Spleen (tissue), 11 donors: ENCODE measurements around the gene RASSF3. TPM values are rescaled to one million over a fixed set of nuclear protein-coding genes. Genes with fewer than 3 reads are reported as not detected.

Source experiments
- DNase-seq: peaks from one replicate; pipeline ENCODE4 v3.0.0-alpha.2; 2020
- H3K27ac ChIP-seq, 8 donors: fragments of 200-600 bp; sonication (generic) in 7 of 8; 1 replicate in 4 of 8; 2 replicates in 4 of 8; pipeline versions ENCODE4 v1.5.0 to v1.8.0; 2016 to 2021; ENCODE audit warnings: inconsistent platforms in 4 of 8, mild to moderate bottlenecking in 4 of 8, moderate library complexity in 1 of 8
- H3K27me3 ChIP-seq, 7 donors: fragments of 200-600 bp; sonication (generic) in 6 of 7; replicated peaks in 1 of 7; 1 replicate in 4 of 7; 2 replicates in 3 of 7; pipeline versions ENCODE4 v1.5.0 to v1.8.0; 2016 to 2021; ENCODE audit warnings: inconsistent platforms in 3 of 7, mild to moderate bottlenecking in 1 of 7
- H3K36me3 ChIP-seq, 6 donors: fragments of 200-600 bp; sonication (generic) in 5 of 6; 1 replicate in 4 of 6; 2 replicates in 2 of 6; pipeline versions ENCODE4 v1.5.0 to v1.8.0; 2016 to 2021; ENCODE audit warnings: inconsistent platforms in 2 of 6
- H3K4me1 ChIP-seq, 6 donors: fragments of 200-600 bp; sonication (generic) in 5 of 6; 1 replicate in 3 of 6; 2 replicates in 3 of 6; pipeline versions ENCODE4 v1.5.0 to v1.8.0; 2016 to 2021; ENCODE audit warnings: inconsistent platforms in 3 of 6
- H3K4me3 ChIP-seq, 8 donors: fragments of 200-600 bp; sonication (generic) in 7 of 8; 1 replicate in 4 of 8; 2 replicates in 4 of 8; pipeline versions ENCODE4 v1.5.0 to v1.8.0; 2016 to 2021; ENCODE audit warnings: inconsistent platforms in 4 of 8, mild to moderate bottlenecking in 4 of 8, moderate library complexity in 2 of 8
- H3K9me3 ChIP-seq, 8 donors: fragments of 200-600 bp; sonication (generic) in 7 of 8; 1 replicate in 4 of 8; 2 replicates in 4 of 8; pipeline versions ENCODE4 v1.5.0 to v1.8.0; 2016 to 2021; ENCODE audit warnings: inconsistent platforms in 4 of 8
- CTCF ChIP-seq, 11 experiments: fragments of 200-600 bp in 7 of 11; fragments of 450-650 bp in 4 of 11; sonication (generic) in 4 of 11; IDR thresholded peaks in 8 of 11; conservative IDR thresholded peaks in 3 of 11; 1 replicate in 7 of 11; 2 replicates in 4 of 11; pipeline versions ENCODE4 v1.4.0 to v1.8.0; 2016 to 2021; ENCODE audit warnings: antibody characterized with exemption in 11 of 11, inconsistent platforms in 4 of 11, mild to moderate bottlenecking in 1 of 11
- POLR2A ChIP-seq, 3 donors: fragments of 450-650 bp; IDR thresholded peaks; one replicate each; pipeline ENCODE4 v1.5.1; 2017; ENCODE audit warnings: antibody characterized with exemption in 3 of 3, mild to moderate bottlenecking in 1 of 3
- POLR2AphosphoS5 ChIP-seq, 3 donors: sonication (generic); formaldehyde crosslinking; IDR thresholded peaks; one replicate each; pipeline ENCODE4 v1.5.1; 2017; ENCODE audit warnings: antibody characterized with exemption in 3 of 3
- WGBS, 5 donors: extraction: QIAGEN DNeasy Blood & Tissue Kit in 3 of 5; methylation state at CpG; one replicate each; pipeline versions ENCODE4 v1.1.5 to v1.1.7; 2013 to 2018; 5-methylcytosine and 5-hydroxymethylcytosine counted together
- intact Hi-C: fragments of 100-400 bp; cut with DNase I; formaldehyde crosslinking; loops from one replicate; pipeline ENCODE4 v1.15.0; 2023; ENCODE audit warnings: low total_unique reads
- polyA plus RNA-seq, 3 donors: library from polyadenylated mRNA; stranded (reverse); fragments of 200-250 nt; gene quantifications; one replicate each; pipeline ENCODE4 v1.2.1, GENCODE V29; 2013
- total RNA-seq, 7 donors: library from RNA; depleted of rRNA in 3 of 7; stranded (reverse); fragments of >200 nt in 3 of 7; fragmentation: NEBNext Ultra II Directional in 4 of 7; extraction: Animal tissue kit (Norgen Biotek cat#: 25700) in 4 of 7; gene quantifications; one replicate each; pipeline versions ENCODE4 v1.1.0 to v1.2.1, GENCODE V29; 2016 to 2021
- donor health status: healthy with polysubstance abuse.
- donor health status: DM: no; HTN: no; CAD: no; lungs with moderate emphysema.
- donor health status: DM: no; HTN: no; CAD: no.
- donor health status: Bipolar disorder and iron deficiency.
- donor health status: healthy.
- donor health status: DM: no; HTN: no; CAD: no.
- donor health status: DM: yes; HTN: yes; CAD: no.

Gene RASSF3
- total and polyA plus RNA-seq, 10 donors, result 31.0 to 120 (median 91.0) TPM

GRCh38 chr12:64571411-64571810, 38.9 kb upstream of the RASSF3 start:
- H3K27ac ChIP-seq, result no peak overlapping the region
- no peak for DNase-seq
- H3K27me3 ChIP-seq, result no peaks in the 10 kb centered on the region
- H3K4me1 ChIP-seq, result peaks cover 0 to 30% (median 18%) of the 10 kb centered on the region in 6 donors
- TF ChIP-seq POLR2A (IDR thresholded peaks at IDR 0.05), result no peak
- TF ChIP-seq POLR2AphosphoS5 (IDR thresholded peaks at IDR 0.05), result no peak
- TF ChIP-seq CTCF (IDR thresholded peaks at IDR 0.05 in 8 of 11, conservative IDR thresholded peaks at IDR 0.05 in 3 of 11), result no peak
- intact Hi-C loops, result no loop called here
- H3K4me3 ChIP-seq, result no peak overlapping the region
- H3K9me3 ChIP-seq, result peaks cover 0 to 23% (median 18%) of the 10 kb centered on the region in 8 donors
- H3K36me3 ChIP-seq, result no peaks in the 10 kb centered on the region
- 67 to 78% (median 70%) methylated on average over 2 of the region's 2 CpGs for WGBS, 5 donors

GRCh38 chr12:64572241-64572640, 38.1 kb upstream of the RASSF3 start:
- H3K4me1 ChIP-seq, result peaks cover 0 to 23% (median 15%) of the 10 kb centered on the region in 6 donors

GRCh38 chr12:64574837-64575236, 35.5 kb upstream of the RASSF3 start:
- no peak for DNase-seq
- Histone ChIP-seq H3K9me3 (peaks cover 0 to 23% (median 18%) of the 10 kb centered on the region in 8 donors), H3K36me3 (no peaks in the 10 kb centered on the region), H3K27me3 (no peaks in the 10 kb centered on the region), H3K27ac (no peak overlapping the region), H3K4me1 (no peaks in the 10 kb centered on the region), H3K4me3 (no peak overlapping the region)
- intact Hi-C loops, result no loop called here
- TF ChIP-seq CTCF (IDR thresholded peaks at IDR 0.05 in 8 of 11, conservative IDR thresholded peaks at IDR 0.05 in 3 of 11) (no peak), POLR2A (IDR thresholded peaks at IDR 0.05) (no peak), POLR2AphosphoS5 (IDR thresholded peaks at IDR 0.05) (no peak)

More at GRCh38 chr12:64572241-64572640, 38.1 kb upstream of the RASSF3 start:
- TF ChIP-seq POLR2AphosphoS5 (IDR thresholded peaks at IDR 0.05) (no peak), CTCF (IDR thresholded peaks at IDR 0.05 in 8 of 11, conservative IDR thresholded peaks at IDR 0.05 in 3 of 11) (no peak), POLR2A (IDR thresholded peaks at IDR 0.05) (no peak)
- Histone ChIP-seq H3K27me3 (no peaks in the 10 kb centered on the region), H3K27ac (no peak overlapping the region), H3K4me3 (no peak overlapping the region), H3K9me3 (peaks cover 0 to 23% (median 18%) of the 10 kb centered on the region in 8 donors), H3K36me3 (no peaks in the 10 kb centered on the region)
- 77 to 92% (median 89%) methylated on average over 2 of the region's 2 CpGs for WGBS, 5 donors
- intact Hi-C loops, result no loop called here
- DNase-seq, result no peak

- no peaks in the 10 kb centered on the region for H3K36me3 ChIP-seq
- intact Hi-C loops, result no loop called here
- WGBS, 5 donors, result 93 to 97% (median 94%) methylated on average over 4 of the region's 4 CpGs
- no peak for TF ChIP-seq CTCF (IDR thresholded peaks at IDR 0.05 in 8 of 11, conservative IDR thresholded peaks at IDR 0.05 in 3 of 11)
- TF ChIP-seq POLR2A (IDR thresholded peaks at IDR 0.05), result no peak
- TF ChIP-seq POLR2AphosphoS5 (IDR thresholded peaks at IDR 0.05), result no peak
- peaks cover 0 to 23% (median 18%) of the 10 kb centered on the region in 8 donors for H3K9me3 ChIP-seq
- no peak for DNase-seq
- H3K4me1 ChIP-seq, result peaks cover 0 to 4% (median 0%) of the 10 kb centered on the region in 6 donors
- H3K27me3 ChIP-seq, result no peaks in the 10 kb centered on the region
- no peak overlapping the region for H3K4me3 ChIP-seq
- H3K27ac ChIP-seq, result no peak overlapping the region
These were observed 33.2 kb upstream of the RASSF3 start for GRCh38 chr12:64577046-64577445.
